ENCODE data around the gene CHRNB4. TPM values are rescaled to one million over a fixed set of nuclear protein-coding genes. Genes with fewer than 3 reads are reported as not detected.

CHRNB4 gene
- total and polyA plus RNA-seq, 2 of the 8 experiments (the other 6 are each of a cell fraction or from before 2014, with no cell fraction given): 2.4 to 4.5 TPM

DNA sequence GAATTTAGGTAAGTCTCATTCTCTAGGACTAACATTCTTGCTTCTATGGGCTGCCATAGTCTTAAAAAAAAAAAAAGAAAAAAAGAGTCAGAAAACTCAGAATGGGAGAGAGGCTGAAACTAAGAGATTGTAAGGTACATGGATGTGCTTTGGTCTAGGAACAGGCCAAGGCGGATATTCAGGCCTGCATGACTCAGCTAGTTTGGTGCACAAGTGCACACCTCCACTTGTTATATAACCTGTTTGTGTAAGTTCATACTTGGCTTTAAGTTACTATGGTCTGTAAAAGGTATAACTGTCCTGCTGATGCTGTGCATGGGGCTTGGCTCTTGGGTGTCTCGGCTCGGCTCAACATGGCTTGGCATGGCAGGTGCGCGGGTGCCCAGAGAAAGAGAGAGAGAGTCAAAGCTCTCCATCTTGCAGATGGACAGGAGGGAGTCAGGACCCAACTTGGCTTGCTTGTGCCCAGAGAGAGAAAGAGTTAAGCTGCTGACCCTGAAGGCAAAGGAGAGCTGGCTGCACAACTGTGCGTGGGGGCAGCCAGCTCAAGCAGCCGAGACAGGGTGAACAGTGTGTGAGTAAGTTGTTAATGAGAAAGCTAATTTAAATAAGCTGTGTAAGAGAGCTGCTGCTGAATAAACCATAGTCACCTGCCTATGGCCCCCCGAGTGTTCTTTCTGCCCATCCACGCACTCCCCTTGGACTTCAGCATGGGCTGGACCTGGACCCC, 31.4 kb upstream of the CHRNB4 start:
- WGBS, 2 experiments (ENCODE audit: extremely low coverage in 1 of 2, insufficient coverage in 1 of 2, insufficient read length in 1 of 2, insufficient replicate concordance in 2 of 2, low coverage in 1 of 2, low lambda C conversion rate in 2 of 2, missing lambda C conversion rate in 1 of 2): 88% methylated on average over 9 of the region's 9 CpGs; no CpG with 5 or more reads in 1 of the 2 experiments
- peak overlapping the region; percentile 55; the same call in 1 of the 2 replicates for H2BK5ac ChIP-seq (ENCODE audit: low read depth, low read length)
- no peaks in the 10 kb centered on the region for H3K79me1 ChIP-seq (ENCODE audit: low read depth, low read length)
- peak overlapping the region; percentile 28; the same call in 1 of the 2 replicates for H2BK20ac ChIP-seq (ENCODE audit: low read length)
- H3K18ac ChIP-seq (ENCODE audit: extremely low read depth, low read length): peak overlapping the region; percentile 62; the same call in 1 of the 2 replicates
- no peak overlapping the region for H3K4me3 ChIP-seq (ENCODE audit: extremely low read depth in 1 of 4, insufficient read depth in 2 of 4, low read depth in 3 of 4, low read length in 4 of 4)
- H4K8ac ChIP-seq (ENCODE audit: extremely low read depth, insufficient read depth, low read length): peak overlapping the region; percentile 61; the same call in 1 of the 2 replicates
- no peak overlapping the region for H3K56ac ChIP-seq (replicated peaks; ENCODE audit: insufficient read length, low read depth, low read length)
- H3K14ac ChIP-seq (ENCODE audit: insufficient read length): no peak overlapping the region
- H2BK15ac ChIP-seq (ENCODE audit: low read length): 0 out of 2 replicates have a peak overlapping the region, but pooled peaks have one; percentile 67
- no peak overlapping the region for H3K4ac ChIP-seq (replicated peaks; ENCODE audit: insufficient read length, low read depth, low read length)
- ChIA-PET POLR2A (ENCODE audit: partially characterized antibody) (no interaction called here), CTCF (ENCODE audit: partially characterized antibody) (interaction anchor here (0.7 to 4.1 kb wide), 13 partner anchors 9 to 91 kb away, joined by 3 to 23 read pairs (median 4); partner anchors contain the start of gene CHRNA3)
- peak overlapping the region; percentile 64; the same call in 1 of the 2 replicates for H2BK12ac ChIP-seq (ENCODE audit: low read depth, low read length)
- H2BK120ac ChIP-seq (replicated peaks; ENCODE audit: low read depth, low read length): peak overlapping the region; percentile 67
- no peak overlapping the region for H3K23ac ChIP-seq (ENCODE audit: insufficient read length)
- H2AK5ac ChIP-seq (ENCODE audit: low read depth, low read length): peak overlapping the region; percentile 42; the same call in 1 of the 2 replicates
- no peaks in the 10 kb centered on the region for H3K23me2 ChIP-seq (ENCODE audit: low read depth, low read length)
- H3K4me1 ChIP-seq (replicated peaks in 1 of 4; ENCODE audit: control insufficient read depth in 3 of 4, insufficient read depth in 4 of 4, low read length in 3 of 4): peaks cover 7 to 24% (median 16%) of the 10 kb centered on the region in 4 experiments
- DNase-seq (ENCODE audit: low read depth in 1 of 2, low spot score in 2 of 2): no peak
- H4K20me1 ChIP-seq (replicated peaks in 1 of 2; ENCODE audit: control insufficient read depth in 1 of 2, insufficient read depth in 2 of 2, low read length in 2 of 2): no peaks in the 10 kb centered on the region
- H3K9ac ChIP-seq (replicated peaks in 1 of 4; ENCODE audit: extremely low read depth in 1 of 4, low read depth in 3 of 4, low read length in 3 of 4): no peak overlapping the region
- FAIRE-seq: no peak
- peaks cover 0 to 6% (median 4%) of the 10 kb centered on the region in 4 experiments; a peak in 3 of 7 replicates for H3K27me3 ChIP-seq (replicated peaks in 1 of 4; ENCODE audit: control insufficient read depth in 3 of 4, extremely low read depth in 1 of 4, insufficient read depth in 3 of 4, low read length in 3 of 4)
- H3K36me3 ChIP-seq (ENCODE audit: control insufficient read depth in 2 of 4, insufficient read depth in 4 of 4, low read length in 3 of 4): no peaks in the 10 kb centered on the region
- H4K91ac ChIP-seq (replicated peaks; ENCODE audit: insufficient read length, low read length): no peak overlapping the region
- no peaks in the 10 kb centered on the region for H3K79me2 ChIP-seq (ENCODE audit: control insufficient read depth in 1 of 2, insufficient read depth in 2 of 2, low read length in 2 of 2)
- H3K4me2 ChIP-seq (ENCODE audit: insufficient read depth in 1 of 2, low read depth in 2 of 2, low read length in 2 of 2): no peak overlapping the region
- H4K5ac ChIP-seq (ENCODE audit: insufficient read length, low read depth, low read length): no peak overlapping the region
- H3K9me3 ChIP-seq (ENCODE audit: insufficient read depth in 2 of 2, low read depth in 1 of 2, low read length in 1 of 2): no peaks in the 10 kb centered on the region
- H3K27ac ChIP-seq (ENCODE audit: low read depth, low read length): no peak overlapping the region
- H2AFZ ChIP-seq (ENCODE audit: low read length): no peak overlapping the region
- no peak for TF ChIP-seq NRF1 (IDR thresholded peaks at IDR 0.05; ENCODE audit: low read depth, low read length)
- TF ChIP-seq CHD1 (IDR thresholded peaks at IDR 0.05; ENCODE audit: low read depth, low read length): no peak
- TF ChIP-seq PHF8 (conservative IDR thresholded peaks at IDR 0.05; ENCODE audit: low read depth, low read length): no peak
- no peak for TF ChIP-seq RNF2 (IDR thresholded peaks at IDR 0.05; ENCODE audit: borderline replicate concordance, low read depth, low read length, missing control alignments, poor library complexity, severe bottlenecking)
- TF ChIP-seq, protein P1, sequence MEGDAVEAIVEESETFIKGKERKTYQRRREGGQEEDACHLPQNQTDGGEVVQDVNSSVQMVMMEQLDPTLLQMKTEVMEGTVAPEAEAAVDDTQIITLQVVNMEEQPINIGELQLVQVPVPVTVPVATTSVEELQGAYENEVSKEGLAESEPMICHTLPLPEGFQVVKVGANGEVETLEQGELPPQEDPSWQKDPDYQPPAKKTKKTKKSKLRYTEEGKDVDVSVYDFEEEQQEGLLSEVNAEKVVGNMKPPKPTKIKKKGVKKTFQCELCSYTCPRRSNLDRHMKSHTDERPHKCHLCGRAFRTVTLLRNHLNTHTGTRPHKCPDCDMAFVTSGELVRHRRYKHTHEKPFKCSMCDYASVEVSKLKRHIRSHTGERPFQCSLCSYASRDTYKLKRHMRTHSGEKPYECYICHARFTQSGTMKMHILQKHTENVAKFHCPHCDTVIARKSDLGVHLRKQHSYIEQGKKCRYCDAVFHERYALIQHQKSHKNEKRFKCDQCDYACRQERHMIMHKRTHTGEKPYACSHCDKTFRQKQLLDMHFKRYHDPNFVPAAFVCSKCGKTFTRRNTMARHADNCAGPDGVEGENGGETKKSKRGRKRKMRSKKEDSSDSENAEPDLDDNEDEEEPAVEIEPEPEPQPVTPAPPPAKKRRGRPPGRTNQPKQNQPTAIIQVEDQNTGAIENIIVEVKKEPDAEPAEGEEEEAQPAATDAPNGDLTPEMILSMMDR (IDR thresholded peaks at IDR 0.05; ENCODE audit: control extremely low read depth in 1 of 3, insufficient read depth in 1 of 3, low read depth in 1 of 3, low read length in 3 of 3): no peak
- TF ChIP-seq, protein P2, sequence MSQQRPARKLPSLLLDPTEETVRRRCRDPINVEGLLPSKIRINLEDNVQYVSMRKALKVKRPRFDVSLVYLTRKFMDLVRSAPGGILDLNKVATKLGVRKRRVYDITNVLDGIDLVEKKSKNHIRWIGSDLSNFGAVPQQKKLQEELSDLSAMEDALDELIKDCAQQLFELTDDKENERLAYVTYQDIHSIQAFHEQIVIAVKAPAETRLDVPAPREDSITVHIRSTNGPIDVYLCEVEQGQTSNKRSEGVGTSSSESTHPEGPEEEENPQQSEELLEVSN (IDR thresholded peaks at IDR 0.05): no peak
- no peak for TF ChIP-seq CBX8 (IDR thresholded peaks at IDR 0.05; ENCODE audit: borderline replicate concordance, low read depth, low read length)
- TF ChIP-seq HDAC6 (IDR thresholded peaks at IDR 0.05; ENCODE audit: low read depth, low read length): no peak
